ES-I3 (cell line): ENCODE results near the gene DNAJC11.
A peak's percentile ranks its signal among the peaks of the same experiment; 100 is the strongest.
"Not testable (repeated sequence)": the region's sequence is repeated elsewhere in the genome, so short reads cannot be mapped to it uniquely, and the experiment has no call there.

ENCODE experiments used
- H3K36me3 ChIP-seq: 2 replicates; pipeline ENCODE4 v1.6.1; 2013; ENCODE audit warnings: mild to moderate bottlenecking, low read length, control low read depth, moderate library complexity; ENCODE audit not compliant: insufficient read depth
- H3K4me1 ChIP-seq: 2 replicates; pipeline ENCODE4 v1.6.1; 2013; ENCODE audit warnings: mild to moderate bottlenecking, control low read depth, low read length; ENCODE audit not compliant: insufficient read depth
- H3K9ac ChIP-seq: 2 replicates; pipeline ENCODE4 v1.6.1; 2013; ENCODE audit warnings: low read depth, mild to moderate bottlenecking, low read length, moderate library complexity
- H3K9me3 ChIP-seq: 2 replicates; pipeline ENCODE4 v1.6.1; 2013; ENCODE audit warnings: mild to moderate bottlenecking, low read length, moderate library complexity; ENCODE audit not compliant: control insufficient read depth, insufficient read depth

The DNAJC11 gene

DNA sequence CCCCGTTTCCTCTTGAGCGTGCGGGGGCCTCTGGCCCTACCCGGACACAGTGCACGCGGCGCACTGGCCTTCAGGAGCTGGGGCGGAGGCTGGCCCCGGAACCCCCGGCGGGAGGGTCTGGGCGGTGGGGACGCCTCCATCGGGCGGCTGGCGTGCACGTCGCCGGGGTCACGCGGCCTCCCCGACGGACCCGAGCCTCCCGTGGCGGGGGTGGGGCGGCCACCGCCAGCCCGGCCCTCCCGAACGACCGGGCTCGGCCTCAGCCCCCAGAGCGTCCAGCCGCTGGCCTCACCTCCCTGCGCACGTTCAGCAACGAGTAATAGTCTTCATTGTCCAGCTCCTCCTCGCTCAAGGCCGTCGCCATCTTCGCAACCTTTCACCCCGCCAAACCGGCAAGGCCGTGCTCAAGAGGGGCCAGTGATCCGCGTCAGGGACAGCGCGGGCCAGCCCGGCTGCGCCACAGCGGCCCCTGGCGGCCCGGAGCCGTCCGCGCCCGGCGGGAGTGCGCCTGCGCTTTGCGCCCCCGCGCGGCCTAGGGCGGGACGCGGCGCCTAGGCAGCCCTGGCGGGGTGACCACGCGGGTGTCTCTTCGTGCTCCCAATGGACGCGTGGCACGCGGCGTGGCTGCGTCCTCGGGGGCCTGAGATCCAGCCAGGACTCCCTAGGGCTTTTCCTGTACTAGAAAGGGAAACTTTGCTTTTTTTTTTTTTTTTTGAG lies at the start of gene DNAJC11:
DNAJC11 (minus strand) TSS at position 380 of the 717 bp plus-strand sequence; CDS start at position 364, 16 bp downstream.
- Histone ChIP-seq H3K36me3 (no peaks in the 10 kb centered on the region), H3K9ac (peak within 1 kb of the TSS; percentile 87), H3K9me3 (no peaks in the 10 kb centered on the region), H3K4me1 (0 out of 2 replicates have a peak, but pooled peaks cover 3% of the 10 kb centered on the region)

DNA sequence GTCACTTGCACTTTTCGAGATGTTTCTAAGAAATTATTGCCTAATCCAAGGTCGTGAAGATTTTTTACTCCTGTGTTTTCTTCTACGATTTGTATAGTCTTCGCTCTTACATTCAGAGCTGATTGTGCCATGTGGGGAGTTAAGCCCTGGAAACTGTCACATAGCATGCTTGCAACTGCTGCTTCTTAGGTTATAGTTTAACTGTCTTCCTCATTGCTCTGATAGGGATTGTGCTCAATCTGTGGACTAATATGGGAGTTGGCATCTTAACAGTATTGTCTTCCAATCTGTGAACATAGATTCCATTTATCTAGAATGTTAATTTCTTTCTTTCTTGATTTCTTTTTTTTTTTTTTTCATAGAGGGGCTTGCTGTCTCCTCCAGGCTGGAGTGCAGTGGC lies 48.9 kb upstream of the DNAJC11 start:
- H3K36me3 ChIP-seq: no peaks in the 10 kb centered on the region
- H3K9ac ChIP-seq: no peak overlapping the region
- no peaks in the 10 kb centered on the region for H3K9me3 ChIP-seq
- H3K4me1 ChIP-seq: no peaks in the 10 kb centered on the region

DNA sequence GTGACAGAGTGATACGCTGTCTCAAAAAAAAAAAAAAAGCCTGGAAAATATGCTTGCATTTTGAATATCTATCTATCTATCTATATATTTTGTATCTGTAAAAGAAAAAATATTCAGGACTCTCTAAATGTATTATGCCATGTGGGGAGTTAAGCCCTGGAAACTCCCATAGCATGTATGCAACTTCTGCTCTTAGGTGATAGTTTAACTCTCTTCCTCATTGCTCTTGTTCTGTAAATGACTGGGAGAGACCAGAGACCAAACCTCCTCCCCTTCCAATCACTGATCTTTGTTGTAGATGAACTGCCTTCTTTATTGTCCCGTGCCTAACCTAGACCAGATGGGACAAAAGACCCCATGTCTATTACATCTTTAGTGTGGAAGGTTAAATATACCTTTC lies 46.1 kb upstream of the DNAJC11 start:
- no peak overlapping the region for H3K9ac ChIP-seq
- H3K36me3 ChIP-seq: no peaks in the 10 kb centered on the region
- no peaks in the 10 kb centered on the region for H3K9me3 ChIP-seq
- H3K4me1 ChIP-seq: no peaks in the 10 kb centered on the region; the same call in 1 of the 2 replicates

GRCh38 chr1:6745073-6745472 lies 43.5 kb upstream of the DNAJC11 start:
- no peaks in the 10 kb centered on the region for H3K36me3 ChIP-seq
- H3K4me1 ChIP-seq: no peaks in the 10 kb centered on the region; the same call in 1 of the 2 replicates
- no peaks in the 10 kb centered on the region; the same call in 1 of the 2 replicates for H3K9me3 ChIP-seq
- no peak overlapping the region for H3K9ac ChIP-seq

GRCh38 chr1:6743189-6744101 lies 41.8 kb upstream of the DNAJC11 start:
- Histone ChIP-seq H3K4me1 (no peaks in the 10 kb centered on the region; the same call in 1 of the 2 replicates), H3K36me3 (no peaks in the 10 kb centered on the region), H3K9ac (no peak overlapping the region), H3K9me3 (no peaks in the 10 kb centered on the region; the same call in 1 of the 2 replicates)

DNA sequence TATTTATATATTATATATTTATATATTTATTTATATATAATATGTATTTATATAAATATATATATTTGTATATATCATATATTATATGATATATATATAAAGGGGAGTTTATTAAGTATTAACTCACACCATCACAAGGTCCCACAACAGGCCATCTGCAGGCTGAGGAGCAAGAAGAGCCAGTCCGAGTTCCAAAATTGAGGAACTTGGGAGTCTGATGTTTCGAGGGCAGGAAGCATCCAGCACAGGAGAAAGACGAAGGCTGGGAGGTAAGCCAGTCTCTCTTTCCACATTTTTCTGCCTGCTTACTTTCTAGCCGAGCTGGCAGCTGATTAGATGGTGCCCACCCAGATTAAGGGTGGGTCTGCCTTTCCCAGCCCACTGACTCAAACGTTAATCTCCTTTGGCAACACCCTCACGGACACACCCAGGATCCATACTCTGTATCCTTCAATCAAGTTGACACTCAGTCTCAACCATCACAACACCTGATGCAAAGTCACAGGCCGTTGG lies 41.1 kb upstream of the DNAJC11 start:
- not testable (repeated sequence) for H3K36me3 ChIP-seq, H3K4me1 ChIP-seq, H3K9me3 ChIP-seq, H3K9ac ChIP-seq

DNA sequence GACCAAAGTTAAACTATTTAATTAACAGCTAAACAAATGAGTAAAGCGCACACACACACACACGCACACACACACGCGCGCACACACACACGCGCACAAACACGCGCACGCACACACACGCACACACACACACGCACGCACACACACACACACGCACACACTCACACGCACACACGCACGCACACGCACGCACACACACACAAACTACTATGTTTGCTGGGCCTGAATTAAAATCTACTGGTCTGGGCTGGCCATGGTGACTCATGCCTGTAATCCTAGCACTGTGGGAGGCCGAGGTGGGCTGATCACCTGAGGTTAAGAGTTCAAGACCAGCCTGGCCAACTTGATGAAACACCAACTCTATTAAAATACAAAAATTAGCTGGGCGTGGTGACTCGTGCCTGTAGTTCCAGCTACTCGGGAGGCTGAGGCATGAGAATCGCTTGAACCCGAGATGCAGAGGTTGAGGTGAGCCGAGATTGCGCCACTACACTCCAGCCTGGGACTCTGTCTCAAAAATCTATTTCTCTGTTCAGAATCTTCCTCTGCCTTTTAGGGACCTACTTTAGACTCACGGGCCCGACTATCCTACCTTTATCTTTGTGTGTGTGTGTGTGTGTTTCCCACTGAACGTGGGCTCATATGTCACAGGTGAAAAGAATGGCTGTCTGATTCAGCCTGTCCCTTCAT lies 37.5 kb upstream of the DNAJC11 start:
- no peaks in the 10 kb centered on the region; the same call in 1 of the 2 replicates for H3K4me1 ChIP-seq
- H3K36me3 ChIP-seq: no peaks in the 10 kb centered on the region
- H3K9me3 ChIP-seq: no peaks in the 10 kb centered on the region; the same call in 1 of the 2 replicates
- H3K9ac ChIP-seq: no peak overlapping the region

GRCh38 chr1:6732942-6733341 lies 31.3 kb upstream of the DNAJC11 start:
- no peaks in the 10 kb centered on the region; the same call in 1 of the 2 replicates for H3K4me1 ChIP-seq
- H3K9ac ChIP-seq: no peak overlapping the region
- no peaks in the 10 kb centered on the region for H3K9me3 ChIP-seq
- H3K36me3 ChIP-seq: no peaks in the 10 kb centered on the region

DNA sequence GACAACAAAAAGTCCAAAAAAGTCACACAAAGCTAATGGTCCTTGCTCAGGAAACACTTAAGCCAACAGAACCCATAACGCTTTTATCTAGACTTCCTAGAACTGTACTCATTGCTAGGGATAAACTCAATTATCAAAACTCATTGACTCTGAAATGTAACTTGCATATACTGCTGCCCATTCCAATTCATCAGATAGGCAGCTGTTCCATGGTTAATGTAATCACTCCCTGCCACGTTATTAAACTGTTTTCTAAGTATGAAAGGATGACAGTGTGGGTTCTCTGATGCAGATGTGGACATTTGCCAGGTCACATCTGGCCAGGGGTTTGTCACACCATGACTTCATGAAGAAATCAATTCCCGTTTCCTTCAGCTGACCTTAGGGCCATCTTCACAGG lies 30.3 kb upstream of the DNAJC11 start:
- Histone ChIP-seq H3K4me1 (no peaks in the 10 kb centered on the region; the same call in 1 of the 2 replicates), H3K36me3 (no peaks in the 10 kb centered on the region), H3K9ac (no peak overlapping the region), H3K9me3 (no peaks in the 10 kb centered on the region)

GRCh38 chr1:6730880-6731279 lies 29.3 kb upstream of the DNAJC11 start:
- Histone ChIP-seq H3K36me3 (no peaks in the 10 kb centered on the region), H3K9me3 (no peaks in the 10 kb centered on the region), H3K9ac (no peak overlapping the region), H3K4me1 (no peaks in the 10 kb centered on the region; the same call in 1 of the 2 replicates)

DNA sequence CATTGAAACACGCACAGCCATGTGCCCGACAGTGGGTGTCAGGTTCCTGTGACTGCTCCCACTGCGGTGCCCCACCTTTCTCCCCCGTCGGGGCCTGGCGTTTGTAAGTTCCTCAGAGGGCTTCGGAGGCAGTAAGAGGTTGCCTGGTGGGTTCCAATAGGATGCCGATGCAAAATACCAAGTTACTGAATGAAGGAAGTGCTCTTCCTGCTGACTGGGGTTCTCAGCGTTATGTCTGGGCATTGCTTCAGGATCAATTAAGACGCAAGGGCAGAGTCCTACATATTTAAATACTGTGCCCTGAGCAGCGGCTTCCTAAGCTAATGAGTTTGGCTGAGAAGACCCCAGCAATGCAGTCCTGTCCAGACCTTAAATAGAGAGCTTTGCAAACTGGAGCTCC lies 28.9 kb upstream of the DNAJC11 start:
- H3K9me3 ChIP-seq: no peaks in the 10 kb centered on the region
- no peaks in the 10 kb centered on the region for H3K36me3 ChIP-seq
- no peak overlapping the region for H3K9ac ChIP-seq
- no peaks in the 10 kb centered on the region; the same call in 1 of the 2 replicates for H3K4me1 ChIP-seq

GRCh38 chr1:6727535-6727934 lies 25.9 kb upstream of the DNAJC11 start:
- peaks cover 9% of the 10 kb centered on the region for H3K4me1 ChIP-seq
- no peak overlapping the region for H3K9ac ChIP-seq

DNA sequence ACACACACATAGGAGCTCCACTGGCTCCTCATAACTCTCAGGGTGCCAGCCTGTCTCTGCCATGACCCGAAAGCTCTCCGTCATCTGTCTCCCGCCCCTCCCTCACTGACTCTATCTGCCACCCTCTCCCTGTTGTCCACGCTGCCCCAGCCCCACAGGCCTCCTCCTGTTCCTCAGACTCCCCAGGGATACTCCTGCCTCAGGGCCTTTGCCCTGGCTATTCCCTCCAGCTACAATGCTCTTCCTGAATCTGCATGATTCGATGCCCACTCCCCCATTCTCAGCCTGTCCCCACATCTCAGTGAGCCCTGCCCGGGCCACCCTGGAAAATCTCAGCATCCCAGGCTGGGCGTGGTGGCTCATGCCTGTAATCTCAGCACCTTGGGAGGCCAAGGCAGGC lies 24.6 kb upstream of the DNAJC11 start:
- Histone ChIP-seq H3K4me1 (peaks cover 9% of the 10 kb centered on the region), H3K9me3 (no peaks in the 10 kb centered on the region), H3K9ac (no peak overlapping the region), H3K36me3 (no peaks in the 10 kb centered on the region)

More at GRCh38 chr1:6727535-6727934, 25.9 kb upstream of the DNAJC11 start:
- H3K36me3 ChIP-seq: no peaks in the 10 kb centered on the region
- no peaks in the 10 kb centered on the region for H3K9me3 ChIP-seq
